HPDE6-E6E7 (cell line): ENCODE measurements around the gene BRSK1.

Experiments used
- DNase-seq: peaks from one replicate; pipeline ENCODE4 v3.0.0; 2011; ENCODE audit warnings: missing footprints; ENCODE audit errors: extremely low spot score

The BRSK1 gene

DNA sequence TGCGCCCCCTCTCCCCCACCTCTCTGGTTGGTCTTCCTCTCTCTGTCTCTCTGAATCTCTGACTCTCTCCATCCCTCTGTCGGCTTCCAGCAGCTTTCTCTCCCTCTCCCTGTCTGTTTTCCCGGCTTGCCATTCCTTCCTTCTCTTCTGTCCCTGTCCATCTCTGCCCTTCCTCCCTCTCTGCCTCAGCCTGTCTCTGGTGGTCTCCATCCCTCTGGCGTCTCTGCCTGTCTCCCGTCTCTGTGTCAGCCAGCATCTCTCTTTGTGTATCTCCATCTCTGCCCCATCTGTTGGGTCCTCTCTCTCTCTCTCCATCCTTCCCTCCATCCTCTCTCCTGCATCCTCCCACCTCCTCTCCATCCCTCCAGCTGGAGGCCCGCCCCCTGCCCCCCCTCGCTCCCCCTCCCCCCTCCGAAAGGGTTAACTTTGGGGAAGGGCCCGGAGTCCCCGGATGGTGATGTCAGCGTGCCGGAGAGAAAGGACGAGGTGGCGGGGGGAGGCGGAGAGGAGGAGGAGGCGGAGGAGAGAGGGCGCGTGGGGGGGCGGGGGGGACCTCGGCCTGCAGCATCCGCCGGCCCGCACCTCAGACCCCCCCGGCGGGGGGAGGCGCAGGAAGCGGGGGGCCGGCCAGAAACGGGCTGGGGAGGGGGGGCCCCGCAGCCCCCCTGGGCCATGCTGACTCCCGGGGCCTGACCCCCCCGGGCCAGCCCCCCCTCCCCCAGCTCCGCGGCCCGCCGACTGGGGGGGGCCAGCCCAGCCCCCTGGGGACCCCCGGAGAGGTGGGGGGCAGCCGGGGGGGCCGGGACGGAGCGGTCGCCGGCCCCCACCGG, at the start of gene BRSK1:
Gene BRSK1, plus strand, starts transcription at position 450 of the 830 bp plus-strand sequence. CDS start 446 bp downstream, outside the sequence.
- no peak for DNase-seq

DNA sequence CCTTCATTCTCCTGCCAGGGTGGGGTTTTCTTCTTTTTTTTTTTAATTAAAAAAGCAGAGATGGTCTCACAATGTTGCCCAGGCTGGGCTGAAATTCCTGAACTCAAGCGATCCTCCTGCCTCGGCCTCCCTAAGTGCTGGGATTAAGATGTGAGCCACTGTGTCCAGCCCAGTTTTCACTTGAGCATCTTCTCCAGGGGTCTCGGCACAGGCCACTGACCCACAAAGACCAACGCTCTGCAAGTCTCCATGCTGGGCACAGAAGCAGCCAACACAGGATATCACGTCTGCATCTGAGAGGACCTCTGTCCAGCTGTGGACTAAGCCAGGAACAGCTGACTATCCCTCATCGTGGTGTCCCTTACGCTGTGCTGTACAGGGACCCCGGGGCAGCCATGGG, 45.8 kb upstream of the BRSK1 start:
- DNase-seq, result no peak

DNA sequence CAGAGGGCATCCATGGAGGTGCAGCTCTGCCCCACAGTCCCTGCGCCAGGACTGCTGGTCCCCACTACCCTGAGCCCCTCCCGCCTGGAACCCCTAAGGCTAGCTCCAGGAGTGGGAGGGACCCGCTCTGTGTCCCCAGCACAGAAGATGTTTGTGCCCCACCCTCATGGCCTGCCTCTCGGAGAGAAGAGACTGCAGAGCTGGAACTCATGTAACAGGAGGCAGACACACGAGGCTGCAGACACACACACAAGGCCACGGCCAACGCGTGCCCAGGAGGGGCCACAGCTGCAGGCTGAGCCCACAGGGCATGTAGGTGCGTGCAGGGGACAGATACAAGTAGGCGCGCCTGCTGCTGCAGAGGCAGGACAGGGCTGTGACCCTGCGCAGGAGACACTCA, 44.8 kb upstream of the BRSK1 start:
- DNase-seq, result no peak

DNA sequence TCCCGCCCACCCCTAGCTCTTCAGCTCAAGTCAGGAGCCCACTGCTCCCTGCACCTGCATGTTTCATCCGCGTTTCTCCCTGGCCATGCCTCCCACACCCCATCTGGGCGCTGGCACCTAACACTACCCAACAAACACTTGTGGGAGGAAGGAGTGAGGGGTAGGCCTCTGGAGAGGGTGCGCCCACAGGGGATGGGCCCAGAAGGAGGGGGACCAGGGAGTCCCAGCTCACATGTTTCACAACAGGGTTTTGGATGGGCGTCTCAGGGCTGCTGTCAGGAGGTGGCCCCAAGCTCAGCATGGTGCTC, 43.1 kb upstream of the BRSK1 start:
- no peak for DNase-seq

DNA sequence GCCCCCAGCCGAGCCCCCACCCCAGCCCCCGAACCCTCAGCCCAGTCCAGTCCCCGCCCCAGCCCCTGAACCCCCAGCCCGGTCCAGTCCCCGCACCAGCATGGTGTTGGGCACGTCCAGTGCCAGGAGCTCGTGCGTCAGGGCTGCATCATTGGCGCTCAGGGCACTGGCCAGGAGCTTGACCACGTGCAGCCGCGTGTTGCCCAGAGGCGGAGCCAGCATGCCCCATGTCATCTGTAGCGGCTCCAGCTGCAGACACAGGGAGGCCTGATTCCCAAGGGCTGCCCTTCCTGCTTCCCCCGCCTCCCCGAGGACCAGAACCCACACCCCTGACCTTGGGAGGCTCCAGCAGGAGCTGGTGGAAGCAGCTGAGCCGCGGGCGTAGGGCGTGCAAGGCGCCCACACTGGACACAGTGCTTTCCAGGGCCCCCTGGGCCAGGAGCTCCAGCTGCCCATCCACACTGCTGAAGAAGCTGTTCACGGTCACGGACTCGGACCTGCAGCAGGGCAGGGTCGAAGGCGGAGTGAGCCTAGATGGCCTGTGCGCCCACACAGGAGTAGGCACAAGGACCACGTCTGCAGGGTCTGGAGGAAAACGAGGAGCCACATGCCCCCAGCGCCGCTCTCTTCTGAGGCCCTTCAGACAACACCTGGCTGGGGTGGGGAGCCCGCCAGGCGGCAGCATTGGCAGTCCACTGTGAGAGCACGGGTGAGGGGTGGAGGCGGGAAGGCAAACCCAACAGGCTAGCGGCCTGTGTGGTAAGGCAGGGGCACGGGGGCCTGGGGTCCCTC, 42.5 kb upstream of the BRSK1 start:
- DNase-seq, result no peak

DNA sequence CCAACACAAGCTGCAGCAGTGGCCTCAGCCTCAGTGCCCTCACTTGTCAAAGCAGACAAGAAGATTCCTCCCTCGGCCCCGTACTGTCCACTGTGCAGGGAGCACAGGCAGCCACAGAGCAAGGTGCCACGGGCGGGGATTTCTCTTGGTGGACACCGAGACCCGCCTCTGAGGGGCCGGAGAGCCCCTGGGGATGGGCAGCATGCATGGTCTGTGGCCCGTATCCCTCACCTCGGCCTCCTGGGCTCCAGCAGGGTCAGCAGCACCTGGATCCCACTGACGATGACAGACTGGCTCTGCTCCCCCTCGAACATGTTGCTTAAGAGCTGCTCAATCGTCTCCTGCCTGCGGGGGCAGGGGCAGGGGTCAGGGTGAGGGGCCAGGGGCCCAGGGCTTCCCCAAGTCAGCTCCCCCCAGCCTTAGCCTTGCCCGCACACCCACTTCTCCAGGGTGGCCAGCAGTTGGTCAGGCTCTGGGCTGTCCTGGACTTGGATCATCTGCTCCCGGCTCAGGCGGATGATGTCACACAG, 41.8 kb upstream of the BRSK1 start:
- DNase-seq, result no peak

DNA sequence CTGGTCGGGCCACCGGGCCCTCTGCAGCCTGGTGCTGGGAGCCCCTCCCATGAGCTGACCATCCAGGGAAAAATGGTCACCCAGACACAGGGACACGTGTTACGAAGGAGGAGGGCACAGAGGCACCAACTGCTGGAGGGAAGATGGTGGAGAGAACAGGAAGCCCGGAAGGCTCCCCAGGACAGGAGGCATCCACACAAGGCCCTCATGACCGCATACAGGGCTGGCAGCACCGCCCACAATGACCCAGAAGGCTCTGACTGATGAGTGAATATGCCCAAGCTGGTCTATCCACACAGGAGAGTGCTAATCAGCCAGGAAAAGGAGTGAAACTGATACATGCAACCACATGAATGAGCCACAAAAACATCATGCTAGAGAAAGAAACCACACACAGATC, 41.3 kb upstream of the BRSK1 start:
- DNase-seq, result no peak

DNA sequence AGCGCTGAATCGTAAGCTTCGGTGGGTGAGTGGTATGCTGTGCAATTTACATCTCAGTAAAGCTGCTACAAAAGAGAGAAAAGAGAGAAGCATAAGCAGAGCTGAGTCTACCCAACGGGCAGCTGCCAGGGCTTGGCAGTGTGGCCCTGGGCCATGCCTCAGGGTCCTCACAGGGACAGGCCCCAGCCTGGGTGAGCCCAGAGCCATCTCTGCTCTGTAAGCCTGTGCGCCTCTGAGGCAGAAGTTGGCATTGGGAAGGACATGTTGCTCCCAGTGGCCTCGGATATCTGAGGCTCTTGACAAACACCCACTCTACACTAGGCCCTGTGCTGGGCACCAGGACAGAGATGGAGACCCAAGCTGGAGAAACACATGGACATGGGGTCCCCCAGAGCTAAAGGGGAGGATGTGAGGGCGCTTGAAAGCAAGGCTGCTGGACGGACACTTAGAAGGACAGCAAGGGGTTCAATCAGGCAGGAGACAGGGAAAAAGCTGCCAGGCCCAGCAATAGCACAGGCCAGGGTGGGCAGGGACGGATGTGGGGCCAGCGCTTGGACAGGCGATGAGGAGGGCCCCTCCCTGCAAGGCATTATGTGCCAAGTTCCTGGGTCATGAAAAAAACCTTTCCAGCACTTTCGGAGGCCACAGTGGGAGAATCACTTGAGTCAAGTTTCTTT, 39.7 kb upstream of the BRSK1 start:
- no peak for DNase-seq

DNA sequence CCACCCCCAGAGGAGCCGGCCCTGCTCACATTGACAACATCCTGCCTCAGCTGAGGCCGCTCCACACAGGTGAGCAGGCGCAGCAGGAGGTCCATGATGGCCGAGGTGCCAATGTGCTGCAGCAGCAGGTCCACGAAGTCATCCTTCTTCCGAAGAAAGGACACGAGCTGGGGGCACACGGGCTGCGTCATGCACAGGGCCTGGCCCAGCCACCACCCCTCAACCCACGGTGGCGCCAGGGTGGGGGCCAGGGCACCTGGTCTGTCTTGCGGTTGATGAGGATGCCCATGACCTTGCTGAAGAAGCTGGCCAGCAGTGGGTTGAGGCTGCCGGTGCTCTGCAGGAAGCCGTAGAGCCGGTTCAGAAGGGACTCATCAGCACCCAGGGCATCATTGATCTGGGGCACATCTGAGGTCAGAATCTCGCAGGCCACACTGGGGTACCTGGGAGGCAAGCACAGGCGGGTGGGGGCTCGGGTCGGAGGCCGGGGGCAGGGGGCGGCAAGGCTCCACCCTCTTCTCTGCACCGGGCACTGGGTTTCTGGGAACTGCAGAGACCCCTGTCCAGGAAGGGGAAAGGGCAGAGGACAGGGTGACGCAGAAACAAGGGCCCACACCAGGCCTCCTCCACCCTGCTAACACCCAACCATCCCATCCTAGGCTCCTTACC, 38.4 kb upstream of the BRSK1 start:
- no peak for DNase-seq

DNA sequence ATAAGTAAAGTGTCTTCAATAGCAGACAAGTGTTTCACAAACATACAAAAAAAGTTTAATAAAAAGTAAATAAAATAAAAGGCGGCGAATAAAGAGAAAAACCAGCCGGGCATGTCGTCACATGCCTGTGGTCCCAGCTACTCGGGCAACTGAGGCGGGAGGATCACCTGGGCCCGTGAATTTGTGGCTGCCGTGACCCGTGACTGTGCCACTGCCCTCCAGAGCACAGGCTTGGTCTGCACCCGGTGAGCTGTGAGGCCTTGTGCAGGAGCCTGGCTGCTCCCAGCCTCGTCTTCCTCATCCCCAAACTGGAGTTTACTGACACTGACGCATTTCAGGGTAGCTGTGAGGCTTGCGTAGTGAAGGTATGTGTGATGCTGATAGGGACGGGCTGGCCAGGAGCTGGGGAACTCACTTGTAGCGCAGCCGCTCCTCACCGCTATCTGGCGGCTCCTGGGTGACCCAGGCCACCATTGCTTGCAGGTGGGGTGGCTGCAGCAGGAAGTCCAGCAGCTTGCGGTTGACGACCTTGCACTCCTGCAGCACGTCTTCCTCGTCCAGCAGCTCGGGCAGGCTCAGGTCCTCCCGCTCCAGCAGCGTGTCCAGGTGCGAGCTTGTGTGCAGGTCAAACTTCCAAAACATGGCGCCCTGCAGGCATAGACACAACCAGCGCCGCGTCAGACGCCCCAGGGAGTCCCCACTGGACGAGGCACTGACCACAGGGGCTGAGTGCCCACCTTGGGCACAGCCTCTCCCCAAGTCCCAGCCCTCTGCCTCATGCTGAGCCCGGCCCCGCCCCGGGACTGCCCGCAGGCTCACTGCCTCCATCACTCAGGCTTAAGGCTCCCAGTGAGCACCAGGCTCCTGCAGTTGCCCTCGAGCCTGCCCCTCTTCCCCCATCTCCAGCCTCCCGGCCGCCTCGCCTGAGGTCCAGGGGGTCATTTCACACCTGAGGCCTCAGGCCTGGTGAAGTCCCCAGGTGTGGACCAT, 37.0 kb upstream of the BRSK1 start:
- DNase-seq, result no peak

DNA sequence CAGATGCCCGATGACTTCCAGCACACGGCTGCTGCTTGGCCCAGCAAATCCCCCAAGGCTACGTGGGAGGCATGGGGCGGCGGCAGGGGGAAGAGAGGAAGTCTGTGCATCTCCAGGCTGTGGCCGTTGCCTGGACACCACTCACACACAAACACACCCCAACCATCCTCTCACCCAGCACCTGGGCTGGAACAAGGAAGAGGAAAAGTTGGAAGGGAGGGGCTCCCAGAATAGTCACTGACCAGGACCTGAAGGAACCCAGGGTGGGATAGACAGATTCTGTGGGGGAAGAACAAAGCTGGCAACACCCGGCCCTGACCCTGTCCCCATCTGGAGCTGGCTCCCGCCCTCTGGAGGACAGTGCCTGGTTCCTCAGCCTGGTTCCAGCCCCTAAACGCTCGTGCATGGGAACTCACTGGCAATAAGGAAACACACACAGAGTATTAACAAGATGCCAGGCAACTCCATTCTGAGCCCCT, 36.1 kb upstream of the BRSK1 start:
- peak; percentile 79 for DNase-seq

DNA sequence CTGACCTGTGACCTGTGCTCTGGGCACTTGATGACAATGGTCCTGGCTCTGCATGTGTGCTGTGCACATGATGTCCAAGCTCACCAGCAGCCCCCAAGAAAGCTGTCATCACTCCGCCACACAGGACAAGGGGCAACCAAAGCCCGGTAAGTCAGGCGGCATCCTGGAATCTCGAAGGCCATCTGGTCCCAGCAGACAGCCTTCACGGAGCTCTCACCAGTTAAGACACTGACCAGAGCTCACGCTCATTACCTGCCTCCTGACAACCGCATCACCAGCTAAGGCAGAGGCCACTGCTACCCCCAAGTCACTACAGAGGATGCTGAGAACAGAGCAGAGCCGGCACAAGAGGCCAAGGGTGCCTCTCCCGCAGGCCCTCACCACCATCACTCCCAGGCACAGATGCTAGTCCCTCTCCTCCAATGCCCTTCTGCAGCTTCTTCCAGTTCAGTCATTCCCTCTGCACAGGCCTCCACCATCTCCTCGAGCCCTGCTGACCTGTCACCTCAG, 35.6 kb upstream of the BRSK1 start:
- no peak for DNase-seq

DNA sequence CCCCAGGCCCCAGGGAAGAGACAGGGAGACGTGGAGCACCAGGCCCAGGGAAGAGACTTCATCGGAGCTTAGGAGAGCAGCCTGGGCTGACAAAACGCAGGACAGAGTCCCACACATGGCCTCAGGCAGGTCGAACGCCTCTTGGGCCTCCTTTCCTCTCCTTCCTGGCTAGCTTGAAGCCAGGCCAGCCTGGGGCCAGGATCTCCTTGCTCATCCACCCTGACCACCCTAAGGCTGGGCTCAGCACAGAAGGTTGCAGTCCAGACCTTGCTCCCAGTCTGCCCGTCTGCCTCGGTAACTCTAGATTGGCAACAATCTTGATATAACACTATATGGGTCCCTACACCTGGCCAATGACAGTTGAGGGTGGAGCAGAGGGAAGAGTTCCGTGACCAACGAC, 35.1 kb upstream of the BRSK1 start:
- no peak for DNase-seq

DNA sequence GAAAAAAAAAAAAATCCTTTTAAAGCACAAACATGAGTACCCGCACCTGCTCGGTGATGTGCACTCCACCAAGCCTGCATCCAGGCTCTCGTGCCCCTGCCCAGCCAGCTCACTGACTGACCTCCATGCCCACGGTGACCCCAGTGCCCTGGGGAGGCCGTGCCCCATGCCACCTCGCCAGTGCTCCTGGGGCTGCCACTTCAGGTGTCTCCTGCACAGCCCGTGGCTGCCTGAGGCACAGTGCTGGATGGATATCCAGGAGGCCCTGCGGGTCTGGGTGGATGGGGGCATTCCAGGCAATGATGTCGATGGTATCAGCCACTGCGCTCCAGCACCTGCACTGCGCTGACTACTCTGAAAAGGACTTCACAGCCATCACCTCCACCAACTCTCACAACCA, 34.0 kb upstream of the BRSK1 start:
- DNase-seq, result no peak

DNA sequence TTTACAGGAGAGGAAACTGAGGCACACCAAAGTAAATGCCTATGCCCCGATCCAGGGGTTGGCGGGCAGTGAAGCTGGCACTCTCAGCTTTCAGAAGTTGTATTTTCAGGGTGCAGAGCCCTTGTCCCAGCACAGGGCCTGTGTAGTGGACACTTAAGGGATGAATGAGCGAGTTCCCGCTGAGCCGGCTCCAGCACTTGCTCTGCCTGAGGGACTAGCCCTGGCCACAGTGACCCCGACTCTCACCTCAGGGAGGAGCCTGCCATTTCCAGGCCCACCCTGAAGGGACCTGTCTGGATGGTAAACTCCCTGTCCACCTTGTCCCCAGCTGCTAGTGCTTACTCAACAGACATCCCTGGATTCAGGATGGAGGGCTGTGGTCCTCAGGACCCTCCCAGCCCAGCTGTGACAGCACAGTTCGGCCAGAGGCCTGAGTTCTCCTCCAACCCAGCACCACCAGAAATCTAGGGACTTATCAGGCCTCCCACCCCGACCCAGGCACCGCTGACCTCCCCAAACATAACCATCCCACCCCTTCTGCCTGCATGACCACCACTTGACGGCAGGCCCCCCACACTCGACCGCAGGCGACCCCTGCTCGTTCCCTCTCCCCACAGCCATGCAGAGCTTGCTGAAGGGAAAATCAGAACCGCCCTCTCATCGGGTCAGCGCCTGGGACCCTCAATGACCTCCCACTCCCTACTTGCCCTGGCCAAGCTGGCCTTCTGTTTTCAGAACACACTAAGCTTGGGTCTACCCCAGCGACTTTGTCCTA, 33.3 kb upstream of the BRSK1 start:
- DNase-seq, result no peak

DNA sequence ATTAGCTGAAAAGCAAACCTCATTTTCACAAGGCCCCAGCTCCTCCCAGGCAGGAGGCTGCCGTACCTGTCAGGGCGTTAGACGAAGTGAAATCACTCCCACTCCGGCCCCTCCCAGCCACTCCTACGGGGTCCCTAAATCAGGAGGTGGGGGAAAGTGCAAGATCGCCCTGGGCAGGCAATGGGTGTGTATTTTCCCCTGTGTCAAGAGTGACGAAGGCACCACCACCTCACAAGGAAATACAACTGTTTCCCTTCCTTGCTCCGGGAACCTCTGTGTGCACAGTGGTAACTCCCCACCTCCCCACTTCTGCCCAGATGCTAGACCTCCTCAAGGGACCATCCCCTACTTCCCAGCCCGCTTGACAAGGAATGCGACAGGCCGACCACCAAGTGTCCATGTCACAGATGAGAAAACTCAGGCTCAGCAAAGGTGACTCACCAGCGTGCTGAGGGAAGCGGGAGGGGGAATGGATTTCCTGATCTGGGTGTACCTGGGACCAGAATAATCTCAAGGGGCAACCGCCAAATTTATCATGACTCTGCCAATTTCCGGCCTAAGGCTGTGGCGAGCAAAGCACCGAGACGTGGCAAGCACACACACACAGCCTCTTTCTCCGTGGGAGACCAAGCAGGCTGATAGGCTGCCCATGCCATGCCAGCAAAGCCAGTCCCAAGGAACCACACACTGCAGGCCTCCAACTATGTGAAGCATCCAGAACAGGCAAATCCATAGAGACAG, 32.3 kb upstream of the BRSK1 start:
- DNase-seq, result no peak

DNA sequence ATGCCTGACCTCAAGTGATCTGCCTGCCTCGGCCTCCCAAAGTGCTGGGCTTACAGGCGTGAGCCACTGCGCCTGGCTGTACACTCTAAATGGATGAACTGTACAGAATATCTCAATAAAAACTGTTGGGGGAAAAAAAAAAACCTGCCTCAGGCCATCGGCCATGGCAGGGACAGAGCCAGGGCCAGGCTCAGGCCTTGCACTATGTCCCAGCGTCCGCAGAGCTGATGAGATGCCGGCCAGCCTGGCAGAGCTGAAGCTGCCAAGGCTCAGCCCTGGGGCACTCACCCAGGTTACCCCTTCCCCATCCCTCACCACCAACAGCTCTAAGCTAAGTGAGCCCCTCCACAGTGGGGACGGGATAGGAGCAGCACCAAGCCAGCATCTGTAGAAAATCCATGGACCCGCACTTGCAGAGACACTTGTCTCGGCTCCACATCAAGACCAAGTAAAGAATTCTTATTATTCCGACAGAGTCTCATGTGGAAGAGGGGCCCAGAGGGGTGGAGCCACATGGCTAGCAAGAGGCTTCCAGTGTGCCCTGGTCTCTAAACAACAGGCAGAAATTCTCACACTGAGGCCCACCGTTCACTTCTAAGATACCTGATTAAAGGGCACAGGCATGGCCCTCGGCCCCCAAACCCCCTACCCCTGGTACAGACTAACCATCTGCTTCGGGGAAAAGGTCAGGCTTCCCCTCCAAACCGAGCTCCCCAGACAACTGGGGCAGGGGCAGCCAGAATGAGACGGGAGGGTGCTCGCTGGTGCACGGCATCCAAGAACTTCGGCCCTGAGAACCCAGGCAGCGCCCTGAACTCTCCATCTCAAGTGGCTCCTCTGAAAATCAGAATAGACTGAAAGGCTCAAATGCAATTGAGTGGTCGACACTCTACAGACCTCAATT, 30.8 kb upstream of the BRSK1 start:
- no peak for DNase-seq
